ENCODE results near the gene MYO5B.

GRCh38 chr18:50038448-50038847 is 156.5 kb downstream of the MYO5B start:
- TF ChIP-seq CTCF (IDR thresholded peaks at IDR 0.05; ENCODE audit: low read depth, low read length, missing input control) = no peak
- no peak for TF ChIP-seq GABPA (IDR thresholded peaks at IDR 0.05 in 1 of 2, conservative IDR thresholded peaks at IDR 0.05 in 1 of 2)
- TF ChIP-seq, protein P1, sequence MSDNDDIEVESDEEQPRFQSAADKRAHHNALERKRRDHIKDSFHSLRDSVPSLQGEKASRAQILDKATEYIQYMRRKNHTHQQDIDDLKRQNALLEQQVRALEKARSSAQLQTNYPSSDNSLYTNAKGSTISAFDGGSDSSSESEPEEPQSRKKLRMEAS (IDR thresholded peaks at IDR 0.05) = no peak

All from liver (tissue), 3 donors.